Activated T-cell treated with anti-CD3 and anti-CD28 coated beads, Interleukin-2, amount 50 U/mL, for 24 hours (primary cell): ENCODE measurements around the gene TMEM238.

Experiments used
- DNase-seq: peaks from one replicate; pipeline ENCODE4 v3.0.0-alpha.2; 2020
- H3K27ac Mint-ChIP-seq: 2 replicates; pipeline ENCODE4 v1.8.0; 2020; ENCODE audit warnings: mild to moderate bottlenecking, mixed read lengths
- H3K27me3 Mint-ChIP-seq: 2 replicates; pipeline ENCODE4 v1.8.0; 2020; ENCODE audit warnings: mixed read lengths
- H3K36me3 Mint-ChIP-seq: 2 replicates; pipeline ENCODE4 v1.8.0; 2020; ENCODE audit warnings: low read depth, mixed read lengths
- H3K4me1 Mint-ChIP-seq: 2 replicates; pipeline ENCODE4 v1.8.0; 2020; ENCODE audit warnings: low read depth, mixed read lengths
- H3K4me3 Mint-ChIP-seq: 2 replicates; pipeline ENCODE4 v1.8.0; 2020; ENCODE audit warnings: mild to moderate bottlenecking, moderate library complexity, mixed read lengths
- H3K9me3 Mint-ChIP-seq: 2 replicates; pipeline ENCODE4 v1.8.0; 2020; ENCODE audit warnings: mixed read lengths

The TMEM238 gene

GRCh38 chr19:55362174-55362989 is 21.7 kb downstream of the TMEM238 start:
- H3K4me1 Mint-ChIP-seq = no peaks in the 10 kb centered on the region
- no peak overlapping the region for H3K4me3 Mint-ChIP-seq
- no peaks in the 10 kb centered on the region for H3K36me3 Mint-ChIP-seq
- no peak for DNase-seq
- no peak overlapping the region for H3K27ac Mint-ChIP-seq
- peaks cover 7% of the 10 kb centered on the region for H3K27me3 Mint-ChIP-seq
- H3K9me3 Mint-ChIP-seq = no peaks in the 10 kb centered on the region

GRCh38 chr19:55360902-55361301 is 23.2 kb downstream of the TMEM238 start:
- H3K4me1 Mint-ChIP-seq = no peaks in the 10 kb centered on the region
- H3K9me3 Mint-ChIP-seq = no peaks in the 10 kb centered on the region
- no peak overlapping the region for H3K27ac Mint-ChIP-seq
- DNase-seq = no peak
- no peak overlapping the region for H3K4me3 Mint-ChIP-seq
- H3K36me3 Mint-ChIP-seq = no peaks in the 10 kb centered on the region
- peaks cover 16% of the 10 kb centered on the region for H3K27me3 Mint-ChIP-seq

GRCh38 chr19:55358943-55359908 is 24.9 kb downstream of the TMEM238 start:
- Mint-ChIP-seq H3K27ac (no peak overlapping the region), H3K27me3 (peaks cover 26% of the 10 kb centered on the region), H3K36me3 (no peaks in the 10 kb centered on the region), H3K9me3 (no peaks in the 10 kb centered on the region), H3K4me1 (no peaks in the 10 kb centered on the region), H3K4me3 (no peak overlapping the region)
- no peak for DNase-seq

- H3K27me3 Mint-ChIP-seq = peaks cover 33% of the 10 kb centered on the region
- H3K4me3 Mint-ChIP-seq = no peak overlapping the region
- DNase-seq = no peak
- peaks cover 4% of the 10 kb centered on the region for H3K4me1 Mint-ChIP-seq
- H3K9me3 Mint-ChIP-seq = no peaks in the 10 kb centered on the region
- no peaks in the 10 kb centered on the region for H3K36me3 Mint-ChIP-seq
- no peak overlapping the region for H3K27ac Mint-ChIP-seq
Measured at GRCh38 chr19:55358493-55358892, 25.6 kb downstream of the TMEM238 start.

- no peaks in the 10 kb centered on the region for H3K9me3 Mint-ChIP-seq
- H3K27ac Mint-ChIP-seq = no peak overlapping the region
- H3K4me3 Mint-ChIP-seq = no peak overlapping the region
- H3K27me3 Mint-ChIP-seq = peaks cover 64% of the 10 kb centered on the region
- H3K36me3 Mint-ChIP-seq = no peaks in the 10 kb centered on the region
- DNase-seq = no peak
- peaks cover 14% of the 10 kb centered on the region for H3K4me1 Mint-ChIP-seq
Measured at GRCh38 chr19:55355213-55355821, 28.8 kb downstream of the TMEM238 start.

GRCh38 chr19:55354698-55355212 is 29.3 kb downstream of the TMEM238 start, which contains the start of gene COX6B2:
COX6B2 (minus strand) TSS chr19:55354719; CDS start chr19:55354521, 198 bp downstream.
- Mint-ChIP-seq H3K9me3 (no peaks in the 10 kb centered on the region), H3K27ac (no peak within 1 kb of the TSS), H3K4me1 (peaks cover 14% of the 10 kb centered on the region), H3K4me3 (peak within 1 kb of the TSS; percentile 54), H3K27me3 (peaks cover 64% of the 10 kb centered on the region), H3K36me3 (no peaks in the 10 kb centered on the region)
- no peak for DNase-seq

GRCh38 chr19:55353803-55354697 is 30.0 kb downstream of the TMEM238 start:
- H3K27me3 Mint-ChIP-seq = peaks cover 64% of the 10 kb centered on the region

GRCh38 chr19:55353356-55353802 is 30.7 kb downstream of the TMEM238 start:
- Mint-ChIP-seq H3K4me1 (peaks cover 14% of the 10 kb centered on the region), H3K36me3 (no peaks in the 10 kb centered on the region), H3K4me3 (peak overlapping the region; percentile 54), H3K27me3 (peaks cover 64% of the 10 kb centered on the region), H3K27ac (no peak overlapping the region), H3K9me3 (no peaks in the 10 kb centered on the region)
- DNase-seq = no peak

More at GRCh38 chr19:55353803-55354697, 30.0 kb downstream of the TMEM238 start:
- Mint-ChIP-seq H3K4me1 (peaks cover 14% of the 10 kb centered on the region), H3K9me3 (no peaks in the 10 kb centered on the region), H3K4me3 (peak overlapping the region; percentile 54), H3K36me3 (no peaks in the 10 kb centered on the region), H3K27ac (no peak overlapping the region)
- DNase-seq = peak; percentile 70

- Mint-ChIP-seq H3K27ac (no peak overlapping the region), H3K27me3 (peaks cover 64% of the 10 kb centered on the region), H3K36me3 (peaks cover 4% of the 10 kb centered on the region), H3K4me1 (peaks cover 14% of the 10 kb centered on the region), H3K4me3 (peak overlapping the region; percentile 54), H3K9me3 (no peaks in the 10 kb centered on the region)
- no peak for DNase-seq
Measured at GRCh38 chr19:55352549-55353145, 31.4 kb downstream of the TMEM238 start.

GRCh38 chr19:55352040-55352439 is 32.1 kb downstream of the TMEM238 start:
- H3K9me3 Mint-ChIP-seq = no peaks in the 10 kb centered on the region
- no peak overlapping the region for H3K27ac Mint-ChIP-seq
- no peak overlapping the region for H3K4me3 Mint-ChIP-seq
- H3K27me3 Mint-ChIP-seq = peaks cover 59% of the 10 kb centered on the region
- H3K36me3 Mint-ChIP-seq = peaks cover 4% of the 10 kb centered on the region
- H3K4me1 Mint-ChIP-seq = peaks cover 14% of the 10 kb centered on the region
- no peak for DNase-seq

- DNase-seq = no peak
- Mint-ChIP-seq H3K27me3 (peaks cover 47% of the 10 kb centered on the region), H3K9me3 (no peaks in the 10 kb centered on the region), H3K4me1 (peaks cover 14% of the 10 kb centered on the region), H3K27ac (no peak overlapping the region), H3K4me3 (no peak overlapping the region), H3K36me3 (peaks cover 4% of the 10 kb centered on the region)
Measured at GRCh38 chr19:55350620-55351315, 33.3 kb downstream of the TMEM238 start.

GRCh38 chr19:55348317-55349034 is 35.6 kb downstream of the TMEM238 start:
- Mint-ChIP-seq H3K36me3 (peaks cover 22% of the 10 kb centered on the region), H3K4me3 (no peak overlapping the region), H3K27me3 (peaks cover 32% of the 10 kb centered on the region), H3K27ac (no peak overlapping the region), H3K4me1 (peaks cover 10% of the 10 kb centered on the region), H3K9me3 (no peaks in the 10 kb centered on the region)
- DNase-seq = no peak
